ENCODE data around the gene NKRF. TPM values are rescaled to one million over a fixed set of nuclear protein-coding genes. Genes with fewer than 3 reads are reported as not detected.

Gene NKRF
- total and polyA plus RNA-seq, 9 of the 15 experiments (the other 6 are each of a cell fraction or from before 2014, with no cell fraction given), result 8.9 to 31.9 (median 19.0) TPM

- TF ChIP-seq ARID4B (CRISPR knock-in tag; IDR thresholded peaks at IDR 0.05), result 0 out of 2 replicates have a peak, but pooled peaks have one; percentile 48
- TF ChIP-seq ZNF740 (CRISPR knock-in tag; IDR thresholded peaks at IDR 0.05), result peak; percentile 56; the same call in 1 of the 2 replicates
- TF ChIP-seq ZNF740 (tag; IDR thresholded peaks at IDR 0.05), result peak in 1 of 2 experiments; percentile 62; a peak in 1 of 4 replicates
- no peak for TF ChIP-seq ZNF217 (CRISPR knock-in tag; IDR thresholded peaks at IDR 0.05)
- no peak for TF ChIP-seq ZBTB26 (CRISPR knock-in tag; IDR thresholded peaks at IDR 0.05)
- TF ChIP-seq STAT6 (CRISPR knock-in tag; IDR thresholded peaks at IDR 0.05), result no peak
- TF ChIP-seq CREM (IDR thresholded peaks at IDR 0.05; ENCODE audit: low read depth), result no peak
- 0 out of 2 replicates have a peak, but pooled peaks have one; percentile 34 for TF ChIP-seq BRD4 (IDR thresholded peaks at IDR 0.05)
- no peak for TF ChIP-seq HMGN3 (IDR thresholded peaks at IDR 0.05; ENCODE audit: borderline replicate concordance, extremely low read depth, insufficient read length, low read depth, low read length)
- TF ChIP-seq CREB1 (IDR thresholded peaks at IDR 0.05), result no peak
- no peak for TF ChIP-seq CREB1 (CRISPR knock-in tag; IDR thresholded peaks at IDR 0.05)
- TF ChIP-seq ZBTB8A (IDR thresholded peaks at IDR 0.05; ENCODE audit: partially characterized antibody), result no peak
- TF ChIP-seq ELK3 (CRISPR knock-in tag; IDR thresholded peaks at IDR 0.05), result no peak
- TF ChIP-seq DEAF1 (CRISPR knock-in tag; IDR thresholded peaks at IDR 0.05), result no peak
Observed at GRCh38 chrX:119605464-119606279, 552 bp downstream of the NKRF start (continued).
